ENCODE results near the gene GPR146. TPM values are rescaled to one million over a fixed set of nuclear protein-coding genes. Genes with fewer than 3 reads are reported as not detected.

The GPR146 gene
- polyA plus RNA-seq, 3 donors = 0.48 to 0.92 (median 0.48) TPM

GRCh38 chr7:1043552-1044188 lies 676 bp upstream of the GPR146 start:
- Histone ChIP-seq H2AFZ (ENCODE audit: insufficient read depth, low read depth, low read length, poor library complexity, severe bottlenecking) (peak overlapping the region; percentile 91), H3K27me3 (ENCODE audit: control insufficient read depth in 2 of 2, insufficient read depth in 2 of 2, low read length in 2 of 2) (peaks cover 0 to 27% of the 10 kb centered on the region in 2 donors), H3K4me2 (replicated peaks; ENCODE audit: extremely low read depth, low read length, poor library complexity, severe bottlenecking) (peak overlapping the region; percentile 79), H4K20me1 (ENCODE audit: insufficient read depth, low read length) (no peaks in the 10 kb centered on the region), H3K9ac (ENCODE audit: insufficient read depth, low read length, poor library complexity, severe bottlenecking) (peak overlapping the region; percentile 65), H3K27ac (ENCODE audit: low read depth in 1 of 2, low read length in 2 of 2) (peak overlapping the region; percentile 47 to 75), H3K4me3 (replicated peaks in 1 of 3; ENCODE audit: low read depth in 2 of 3, low read length in 3 of 3) (peak overlapping the region; percentile 61 to 93 (median 84)), H3K9me3 (replicated peaks in 1 of 2; ENCODE audit: control insufficient read depth in 1 of 2, insufficient read depth in 1 of 2, low read length in 2 of 2) (no peaks in the 10 kb centered on the region), H3K79me2 (ENCODE audit: insufficient read depth, low read length) (no peaks in the 10 kb centered on the region), H3K4me1 (ENCODE audit: control insufficient read depth in 1 of 2, insufficient read depth in 2 of 2, low read length in 2 of 2) (peaks cover 20 to 40% of the 10 kb centered on the region in 2 donors), H3K36me3 (replicated peaks in 1 of 2; ENCODE audit: control insufficient read depth in 1 of 2, insufficient read depth in 2 of 2, low read length in 2 of 2) (no peaks in the 10 kb centered on the region)
- Mint-ChIP-seq H3K27me3 (ENCODE audit: low read depth in 3 of 3) (peaks cover 9 to 19% (median 16%) of the 10 kb centered on the region in 3 donors), H3K9me3 (peaks cover 0 to 3% (median 0%) of the 10 kb centered on the region in 7 donors), H3K27ac (peak overlapping the region; percentile 49 to 90 (median 80)), H3K4me1 (peaks cover 23% of the 10 kb centered on the region), H3K36me3 (peaks cover 0 to 10% of the 10 kb centered on the region in 2 donors), H3K4me3 (peak overlapping the region; percentile 76 to 83)
- peak in 2 of 3 donors; percentile 20 to 33 for DNase-seq
- no peak for TF ChIP-seq CTCF (IDR thresholded peaks at IDR 0.05)
- 32% methylated on average over 17 of the region's 18 CpGs for WGBS (ENCODE audit: insufficient coverage)
- intact Hi-C loops (cut with micrococcal nuclease) = loop anchor here (1.0 to 2.0 kb wide), 2 partner anchors 14 to 15 kb away; no protein-coding TSS in a partner anchor

DNA sequence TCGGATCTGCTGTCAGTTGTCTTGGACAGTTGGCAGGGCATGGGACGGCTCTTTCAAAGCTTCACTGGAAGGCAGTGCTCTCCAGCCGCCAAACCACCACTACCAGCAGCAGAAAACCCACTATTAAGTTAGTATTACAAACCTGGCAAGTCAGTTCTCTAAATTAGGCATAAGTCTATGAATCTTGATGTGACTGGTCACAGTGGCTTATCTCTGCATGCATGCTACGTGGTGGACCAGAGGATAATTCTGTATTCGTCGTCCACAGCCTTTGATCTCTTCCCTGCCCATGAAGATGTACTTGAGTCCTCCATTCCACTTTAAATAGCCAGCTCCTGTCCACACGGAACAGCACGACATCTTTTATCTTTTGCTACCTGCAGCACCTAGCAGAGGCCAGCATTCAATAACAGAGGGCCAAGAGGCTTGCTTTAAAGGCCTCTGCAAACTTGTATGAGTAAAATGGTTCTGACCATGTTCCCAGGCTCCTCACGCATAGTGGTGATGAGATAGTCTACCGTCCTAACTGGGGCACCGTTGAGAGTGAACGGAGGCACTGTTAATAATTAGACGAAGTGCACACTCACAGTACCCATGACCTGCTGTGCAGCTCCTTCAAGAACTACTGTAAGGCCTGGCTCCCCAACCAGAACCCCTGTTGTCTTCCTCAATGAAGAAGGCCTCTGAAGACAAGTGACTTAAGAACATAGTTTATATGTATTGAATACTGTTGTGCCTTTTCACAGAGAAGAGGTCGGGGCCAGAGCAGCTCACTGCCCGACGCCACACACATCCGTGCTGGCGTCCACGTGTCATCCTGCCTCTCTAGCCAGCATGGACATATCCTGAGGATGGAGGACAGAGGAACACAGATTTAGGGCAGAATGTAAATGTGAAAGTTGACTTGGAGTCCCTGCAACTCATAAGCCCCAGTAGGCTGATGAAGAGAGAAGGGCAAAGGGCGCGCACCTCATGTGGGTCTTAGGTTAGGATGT lies 1.0 kb downstream of the GPR146 start:
- peaks cover 0 to 10% of the 10 kb centered on the region in 2 donors for H3K36me3 Mint-ChIP-seq
- TF ChIP-seq CTCF (IDR thresholded peaks at IDR 0.05) = no peak
- peak overlapping the region; percentile 79 for H3K4me2 ChIP-seq (replicated peaks; ENCODE audit: extremely low read depth, low read length, poor library complexity, severe bottlenecking)
- peaks cover 32% of the 10 kb centered on the region for H3K4me1 Mint-ChIP-seq
- H3K9me3 ChIP-seq (replicated peaks in 1 of 2; ENCODE audit: control insufficient read depth in 1 of 2, insufficient read depth in 1 of 2, low read length in 2 of 2) = no peaks in the 10 kb centered on the region
- H4K20me1 ChIP-seq (ENCODE audit: insufficient read depth, low read length) = no peaks in the 10 kb centered on the region
- peak overlapping the region in 2 of 3 experiments; percentile 39 to 84 for H3K4me3 ChIP-seq (replicated peaks in 1 of 3; ENCODE audit: low read depth in 2 of 3, low read length in 3 of 3)
- peaks cover 0 to 3% (median 0%) of the 10 kb centered on the region in 7 donors for H3K9me3 Mint-ChIP-seq
- intact Hi-C loops (cut with micrococcal nuclease) = loop anchor here (2.0 to 5.0 kb wide), 2 partner anchors 17 to 117 kb away; partner anchors contain the start of gene ZFAND2A (in 1 of the 2)
- H3K27me3 Mint-ChIP-seq (ENCODE audit: low read depth in 3 of 3) = peaks cover 21 to 22% (median 21%) of the 10 kb centered on the region in 3 donors
- peak overlapping the region; percentile 91 for H2AFZ ChIP-seq (ENCODE audit: insufficient read depth, low read depth, low read length, poor library complexity, severe bottlenecking)
- H3K79me2 ChIP-seq (ENCODE audit: insufficient read depth, low read length) = no peaks in the 10 kb centered on the region
- H3K4me3 Mint-ChIP-seq = peak overlapping the region; percentile 75 to 80
- H3K27ac Mint-ChIP-seq = peak overlapping the region in 3 of 7 donors; percentile 43 to 70 (median 61)
- H3K36me3 ChIP-seq (replicated peaks in 1 of 2; ENCODE audit: control insufficient read depth in 1 of 2, insufficient read depth in 2 of 2, low read length in 2 of 2) = no peaks in the 10 kb centered on the region
- peak overlapping the region; percentile 65 for H3K9ac ChIP-seq (ENCODE audit: insufficient read depth, low read length, poor library complexity, severe bottlenecking)
- DNase-seq = no peak
- WGBS (ENCODE audit: insufficient coverage) = 89% methylated on average over 14 of the region's 21 CpGs
- H3K27ac ChIP-seq (ENCODE audit: low read depth in 1 of 2, low read length in 2 of 2) = no peak overlapping the region
- H3K27me3 ChIP-seq (ENCODE audit: control insufficient read depth in 2 of 2, insufficient read depth in 2 of 2, low read length in 2 of 2) = peaks cover 0 to 24% of the 10 kb centered on the region in 2 donors
- peaks cover 25 to 47% of the 10 kb centered on the region in 2 donors for H3K4me1 ChIP-seq (ENCODE audit: control insufficient read depth in 1 of 2, insufficient read depth in 2 of 2, low read length in 2 of 2)

Measured in CD14-positive monocyte (primary cell).